Suprapubic skin (tissue), 4 donors: Measurements from ENCODE around the gene ELMO3. TPM values are rescaled to one million over a fixed set of nuclear protein-coding genes. Genes with fewer than 3 reads are reported as not detected.

Experiments used
- DNase-seq, 2 donors: peaks; one replicate each; pipeline ENCODE4 v3.0.0-alpha.2; 2019; ENCODE audit warnings: low spot score in 2 of 2
- H3K27ac ChIP-seq: fragments of 200-600 bp; sonication (generic); one replicate; pipeline ENCODE4 v1.5.1; 2019
- H3K27me3 ChIP-seq: fragments of 200-600 bp; sonication (generic); one replicate; pipeline ENCODE4 v1.5.1; 2019
- H3K36me3 ChIP-seq: fragments of 200-600 bp; sonication (generic); one replicate; pipeline ENCODE4 v1.5.1; 2019
- H3K4me1 ChIP-seq: fragments of 200-600 bp; sonication (generic); one replicate; pipeline ENCODE4 v1.5.1; 2019
- H3K4me3 ChIP-seq: fragments of 200-600 bp; sonication (generic); one replicate; pipeline ENCODE4 v1.5.1; 2019; ENCODE audit warnings: mild to moderate bottlenecking
- H3K9me3 ChIP-seq: fragments of 200-600 bp; sonication (generic); one replicate; pipeline ENCODE4 v1.5.1; 2019
- CTCF ChIP-seq, 2 donors: fragments of 200-600 bp in 1 of 2; fragments of 450-650 bp in 1 of 2; sonication (generic) in 1 of 2; IDR thresholded peaks; one replicate each; pipeline ENCODE4 v1.5.1; 2016 to 2019; ENCODE audit warnings: antibody characterized with exemption in 2 of 2, mild to moderate bottlenecking in 1 of 2, moderate library complexity in 1 of 2
- EP300 ChIP-seq: sonication (generic); formaldehyde crosslinking; IDR thresholded peaks from one replicate; pipeline ENCODE4 v1.6.1; 2017; ENCODE audit warnings: antibody characterized with exemption
- POLR2A ChIP-seq, 2 donors: fragments of 450-650 bp; IDR thresholded peaks; one replicate each; pipeline ENCODE4 v1.6.1; 2017; ENCODE audit warnings: antibody characterized with exemption in 2 of 2, mild to moderate bottlenecking in 2 of 2, moderate library complexity in 2 of 2
- POLR2AphosphoS5 ChIP-seq, 3 donors: sonication (generic); formaldehyde crosslinking; IDR thresholded peaks; one replicate each; pipeline ENCODE4 v1.6.1; 2017; ENCODE audit warnings: antibody characterized with exemption in 3 of 3
- whole genome bisulfite sequencing: methylation state at CpG from one replicate; pipeline ENCODE4 v1.1.5; 2018; 5-methylcytosine and 5-hydroxymethylcytosine counted together
- total RNA-seq, 4 donors: library from RNA; depleted of rRNA; stranded (reverse); fragments of >200 nt; gene quantifications; one replicate each; pipeline ENCODE4 v1.1.0, GENCODE V29; 2016

Gene ELMO3
- total RNA-seq, 4 donors from 2014 or later: 48.0 to 77.6 (median 56.7) TPM

GRCh38 chr16:67190041-67190440, 8.9 kb upstream of the ELMO3 start, which contains the start of gene EXOC3L1:
Gene EXOC3L1 (minus strand): TSS chr16:67190136. CDS start chr16:67189676, 460 bp downstream.
- no peak for DNase-seq
- Histone ChIP-seq H3K36me3 (peaks cover 13% of the 10 kb centered on the region), H3K4me1 (peaks cover 37% of the 10 kb centered on the region), H3K4me3 (no peak within 1 kb of the TSS), H3K27me3 (no peaks in the 10 kb centered on the region), H3K9me3 (no peaks in the 10 kb centered on the region), H3K27ac (no peak within 1 kb of the TSS)
- no peak for TF ChIP-seq EP300
- TF ChIP-seq CTCF (IDR thresholded peaks at IDR 0.05): no peak
- TF ChIP-seq POLR2A (IDR thresholded peaks at IDR 0.05): no peak
- TF ChIP-seq POLR2AphosphoS5 (IDR thresholded peaks at IDR 0.05): no peak
- WGBS: 44% methylated on average over 5 of the region's 6 CpGs

- H3K4me1 ChIP-seq: peaks cover 30% of the 10 kb centered on the region
- peaks cover 19% of the 10 kb centered on the region for H3K36me3 ChIP-seq
- no peaks in the 10 kb centered on the region for H3K9me3 ChIP-seq
- H3K4me3 ChIP-seq: no peak overlapping the region
- 78% methylated on average over 13 of the region's 13 CpGs for WGBS
- no peaks in the 10 kb centered on the region for H3K27me3 ChIP-seq
- DNase-seq: no peak
- no peak overlapping the region for H3K27ac ChIP-seq
- TF ChIP-seq CTCF (IDR thresholded peaks at IDR 0.05) (no peak), POLR2AphosphoS5 (IDR thresholded peaks at IDR 0.05) (no peak), POLR2A (IDR thresholded peaks at IDR 0.05) (no peak), EP300 (no peak)
These were observed 8.2 kb upstream of the ELMO3 start for GRCh38 chr16:67190448-67191399.

- H3K9me3 ChIP-seq: no peaks in the 10 kb centered on the region
- peaks cover 27% of the 10 kb centered on the region for H3K36me3 ChIP-seq
- TF ChIP-seq POLR2A (IDR thresholded peaks at IDR 0.05): no peak
- no peak for TF ChIP-seq CTCF (IDR thresholded peaks at IDR 0.05)
- TF ChIP-seq POLR2AphosphoS5 (IDR thresholded peaks at IDR 0.05): no peak
- no peak for TF ChIP-seq EP300
- H3K27ac ChIP-seq: no peak overlapping the region
- WGBS: 26% methylated on average over 9 of the region's 9 CpGs
- H3K4me3 ChIP-seq: peak overlapping the region; percentile 83
- H3K4me1 ChIP-seq: peaks cover 29% of the 10 kb centered on the region
- no peaks in the 10 kb centered on the region for H3K27me3 ChIP-seq
- DNase-seq: no peak
These were observed 7.4 kb upstream of the ELMO3 start for GRCh38 chr16:67191411-67191994.

- H3K4me3 ChIP-seq: peak within 1 kb of the TSS; percentile 83
- DNase-seq: peak; percentile 93 to 95
These were observed 6.8 kb upstream of the ELMO3 start, which contains the start of gene E2F4 for GRCh38 chr16:67191995-67192681. Gene E2F4 (plus strand): TSS chr16:67192155. CDS start chr16:67192228, 73 bp downstream.

More at GRCh38 chr16:67191995-67192681, 6.8 kb upstream of the ELMO3 start, which contains the start of gene E2F4:
- 0% methylated on average over 11 of the region's 54 CpGs for WGBS
- Histone ChIP-seq H3K9me3 (no peaks in the 10 kb centered on the region), H3K36me3 (peaks cover 34% of the 10 kb centered on the region), H3K27ac (peak within 1 kb of the TSS; percentile 55), H3K27me3 (no peaks in the 10 kb centered on the region), H3K4me1 (peaks cover 29% of the 10 kb centered on the region)
- peak in 1 of 2 donors; percentile 72 for TF ChIP-seq POLR2A (IDR thresholded peaks at IDR 0.05)
- no peak for TF ChIP-seq CTCF (IDR thresholded peaks at IDR 0.05)
- TF ChIP-seq EP300: no peak
- peak in 2 of 3 donors; percentile 56 to 75 for TF ChIP-seq POLR2AphosphoS5 (IDR thresholded peaks at IDR 0.05)
